A549 (cell line): ENCODE data around the gene ENTPD2.

Experiments
- EP300 ChIP-seq, 2 experiments: fragments of >200 bp; sonication (Bioruptor Twin); formaldehyde crosslinking; IDR thresholded peaks; 2 replicates in 1 of 2; 3 replicates in 1 of 2; pipeline ENCODE4 v1.6.1; 2016 to 2017
- POLR2A ChIP-seq: IDR thresholded peaks from 2 replicates; pipeline ENCODE4 v1.6.1; 2012; ENCODE audit warnings: mild to moderate bottlenecking, low read length

DNA sequence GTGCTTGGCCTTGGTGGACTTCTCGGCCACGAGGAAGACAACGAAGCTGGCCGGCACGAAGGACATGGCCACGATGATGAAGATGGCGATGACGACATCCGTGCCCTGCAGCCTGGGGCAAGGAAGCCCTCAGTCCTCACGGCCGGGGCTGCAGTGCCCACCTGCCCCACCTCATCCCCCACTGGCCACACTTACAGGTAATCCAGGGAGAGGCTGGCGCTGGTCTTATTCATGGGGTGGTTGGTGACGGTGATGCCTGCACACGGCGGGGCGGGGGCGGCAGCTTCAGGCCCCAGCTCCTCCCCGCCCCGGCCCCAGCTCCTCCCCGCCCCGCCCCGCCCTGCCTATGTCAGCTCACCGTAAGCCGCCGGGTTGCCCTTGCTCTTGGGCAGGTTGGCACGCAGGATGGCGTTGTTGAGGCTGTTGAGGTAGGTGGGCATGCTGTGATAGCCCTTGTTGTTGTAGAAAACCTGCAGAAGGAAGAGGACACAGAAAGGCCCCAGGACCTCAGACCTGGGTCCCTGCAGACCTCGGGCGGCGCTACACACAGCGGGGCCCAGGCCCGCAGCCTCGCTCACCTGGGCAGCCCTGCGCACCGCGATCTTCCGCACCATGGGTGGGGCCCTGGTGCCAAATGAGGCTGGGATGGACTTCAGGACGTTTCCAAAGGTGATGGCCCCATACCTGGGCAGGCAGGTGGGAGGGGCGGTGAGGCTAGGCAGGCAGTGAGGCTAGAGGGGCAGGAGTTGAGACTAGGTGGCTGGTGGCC lies 41.8 kb downstream of the ENTPD2 start:
- TF ChIP-seq POLR2A, result no peak
- no peak for TF ChIP-seq EP300 (IDR thresholded peaks at IDR 0.05)
